ENCODE data around the gene NTRK3. TPM values are rescaled to one million over a fixed set of nuclear protein-coding genes. Genes with fewer than 3 reads are reported as not detected.

The NTRK3 gene
- 3.7 TPM for total RNA-seq
- long read RNA-seq: 0 reads

- DNase-seq (ENCODE audit: low spot score): no peak
- intact Hi-C loops (cut with DNase I): no loop called here
Observed at GRCh38 chr15:88256279-88257230, at the start of gene NTRK3. NTRK3 (minus strand) TSS chr15:88256739; CDS start chr15:88256153, 586 bp downstream.

GRCh38 chr15:88303395-88303794, 46.9 kb upstream of the NTRK3 start:
- intact Hi-C loops (cut with DNase I): no loop called here
- no peak for DNase-seq (ENCODE audit: low spot score)

DNA sequence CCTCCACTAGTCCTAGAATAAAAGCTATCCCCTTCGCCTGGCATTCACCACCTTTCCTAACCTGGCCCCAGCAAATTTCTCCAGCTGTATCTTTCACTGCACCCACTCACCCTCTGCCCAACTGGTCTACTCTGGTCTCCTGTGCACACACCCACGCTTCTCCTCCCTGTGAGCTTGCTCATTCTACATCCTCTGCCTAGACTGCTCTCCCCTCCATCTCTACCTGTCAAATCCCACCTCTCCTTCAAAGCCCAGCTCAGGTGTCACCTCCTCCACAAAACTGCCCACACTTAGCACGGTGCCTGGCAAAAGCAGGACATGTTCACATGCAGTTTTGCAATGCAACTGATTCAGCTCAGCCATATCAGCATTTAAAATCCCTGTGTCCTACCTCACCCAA, 45.8 kb upstream of the NTRK3 start:
- intact Hi-C loops (cut with DNase I): no loop called here

GRCh38 chr15:88301311-88301710, 44.8 kb upstream of the NTRK3 start:
- intact Hi-C loops (cut with DNase I): no loop called here
- DNase-seq (ENCODE audit: low spot score): no peak

More for the DNA sequence above, 45.8 kb upstream of the NTRK3 start:
- no peak for DNase-seq (ENCODE audit: low spot score)

DNA sequence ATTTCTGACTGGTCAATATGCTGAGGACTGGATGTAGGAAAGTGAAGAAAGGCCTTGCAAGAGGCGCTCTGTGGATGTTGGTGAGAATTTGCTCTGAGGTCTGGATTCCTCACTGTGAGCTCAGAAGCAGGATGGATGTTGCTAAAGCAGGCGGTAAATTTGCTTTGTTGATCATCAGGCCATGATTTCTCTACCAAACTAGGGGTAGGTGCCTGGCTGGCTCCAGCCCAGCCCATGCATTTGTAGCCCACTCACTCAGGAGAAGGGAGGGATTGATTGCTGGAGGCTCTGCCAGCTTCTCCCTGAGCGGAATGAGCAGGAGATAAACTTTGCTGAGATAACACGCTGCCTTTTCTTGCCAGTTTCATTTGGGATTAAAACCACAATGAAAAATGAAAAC, 44.3 kb upstream of the NTRK3 start:
- intact Hi-C loops (cut with DNase I): no loop called here
- DNase-seq (ENCODE audit: low spot score): no peak

- intact Hi-C loops (cut with DNase I): no loop called here
- no peak for DNase-seq (ENCODE audit: low spot score)
Observed at GRCh38 chr15:88300089-88300488, 43.5 kb upstream of the NTRK3 start.

- intact Hi-C loops (cut with DNase I): loop anchor here (10.0 kb wide), 1 partner anchor 135 kb away; no protein-coding TSS in a partner anchor
- DNase-seq (ENCODE audit: low spot score): no peak
Observed at GRCh38 chr15:88299497-88299896, 43.0 kb upstream of the NTRK3 start.

GRCh38 chr15:88288661-88289060, 32.1 kb upstream of the NTRK3 start:
- intact Hi-C loops (cut with DNase I): no loop called here
- DNase-seq (ENCODE audit: low spot score): no peak

DNA sequence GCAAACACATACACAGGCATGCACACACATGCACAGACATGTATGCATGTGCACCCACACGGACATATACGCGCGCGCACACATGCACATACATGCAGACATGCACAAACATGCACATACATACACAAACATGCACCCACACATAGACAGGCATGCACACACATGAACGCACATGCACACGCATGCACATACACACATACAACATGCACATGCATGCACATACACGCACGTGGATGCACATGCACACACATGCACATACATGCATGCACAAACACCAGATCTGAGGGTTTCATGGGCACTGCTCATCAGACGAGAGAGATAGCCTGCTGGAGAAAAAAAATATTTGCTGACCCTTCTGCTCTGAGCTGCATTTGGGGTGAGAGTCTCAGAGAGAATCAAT, 31.7 kb upstream of the NTRK3 start:
- intact Hi-C loops (cut with DNase I): no loop called here
- DNase-seq (ENCODE audit: low spot score): no peak

DNA sequence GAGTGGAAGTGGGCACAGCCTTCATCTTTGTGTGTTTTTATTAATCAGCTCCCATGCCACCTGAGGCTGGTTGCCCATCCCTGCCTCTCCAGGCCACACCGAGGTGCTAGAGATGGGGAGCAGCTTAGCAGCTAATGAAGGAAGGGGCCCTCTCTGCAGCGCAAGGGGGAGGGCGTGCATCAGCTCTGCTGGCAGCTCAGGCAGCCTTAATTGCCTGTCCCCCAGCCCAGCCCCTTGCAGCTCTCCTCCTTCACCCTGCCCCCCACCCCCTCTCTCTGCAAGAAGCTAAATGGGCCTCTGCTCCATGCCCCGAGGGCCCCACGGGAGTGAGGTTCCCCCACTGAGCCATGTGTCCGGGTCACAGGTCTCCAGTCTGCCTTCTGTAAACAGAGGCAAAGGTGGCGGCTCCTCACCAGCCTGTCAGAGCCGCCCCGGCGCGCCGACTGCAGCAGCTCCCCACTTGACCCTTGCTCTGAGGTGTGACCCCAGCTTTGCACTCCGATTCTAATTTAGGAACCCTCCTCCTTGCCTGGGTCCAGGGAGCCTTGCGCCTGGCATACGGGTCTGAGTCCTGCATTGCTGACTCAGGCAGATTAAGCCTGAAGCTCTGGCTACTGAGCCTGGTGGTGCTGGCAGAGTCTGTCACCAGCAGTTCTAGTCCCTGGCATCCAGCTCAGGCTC, 27.9 kb upstream of the NTRK3 start:
- intact Hi-C loops (cut with DNase I): no loop called here
- no peak for DNase-seq (ENCODE audit: low spot score)

DNA sequence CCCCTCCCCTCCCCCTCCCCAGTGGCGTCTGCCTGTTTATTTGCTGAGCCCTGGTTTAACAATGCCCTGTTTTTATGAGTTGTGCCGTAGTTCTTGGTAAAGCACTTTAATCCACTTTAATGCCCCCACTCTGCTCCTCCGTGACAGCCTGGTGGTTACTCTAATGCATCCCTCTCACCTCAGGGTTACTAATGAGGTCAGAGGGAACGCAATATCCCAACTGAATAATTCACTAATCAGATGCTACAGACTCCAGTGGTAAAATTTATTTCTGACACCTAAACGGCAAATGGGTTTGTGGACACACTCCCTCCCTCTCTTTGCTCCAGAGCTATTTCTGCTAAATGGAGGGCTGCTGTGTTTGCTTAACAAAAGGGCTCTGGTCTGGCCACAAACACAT, 26.1 kb upstream of the NTRK3 start:
- intact Hi-C loops (cut with DNase I): no loop called here
- DNase-seq (ENCODE audit: low spot score): no peak

DNA sequence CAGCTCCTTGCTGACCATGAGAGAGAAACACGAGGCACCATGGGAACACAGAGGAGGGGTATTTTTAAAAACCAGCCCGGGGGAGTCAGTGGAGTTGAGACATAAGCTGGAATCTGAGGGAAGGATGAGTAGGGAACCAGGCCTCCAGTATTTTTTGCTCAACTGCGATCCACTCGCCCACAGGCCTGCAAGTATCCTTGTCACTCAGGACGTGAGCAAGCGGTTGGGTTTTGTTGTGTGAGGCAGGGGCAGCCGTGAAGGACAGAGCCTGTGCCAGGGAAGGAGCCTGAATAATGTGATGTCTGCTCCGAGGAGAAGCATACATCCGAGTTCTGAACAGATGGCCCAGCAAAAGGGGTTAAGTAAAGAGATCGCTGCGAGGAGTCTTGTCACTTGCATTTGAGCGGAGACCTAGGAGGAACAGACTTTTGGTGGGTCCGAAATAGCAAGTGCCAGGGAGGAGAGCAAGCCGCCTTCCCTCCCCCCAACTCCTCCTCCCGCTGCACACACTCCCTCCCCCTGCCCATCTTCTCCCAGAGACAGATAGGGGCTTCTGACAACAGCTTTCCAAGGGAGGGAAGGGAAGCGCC, 20.4 kb upstream of the NTRK3 start:
- intact Hi-C loops (cut with DNase I): no loop called here
- DNase-seq (ENCODE audit: low spot score): no peak

DNA sequence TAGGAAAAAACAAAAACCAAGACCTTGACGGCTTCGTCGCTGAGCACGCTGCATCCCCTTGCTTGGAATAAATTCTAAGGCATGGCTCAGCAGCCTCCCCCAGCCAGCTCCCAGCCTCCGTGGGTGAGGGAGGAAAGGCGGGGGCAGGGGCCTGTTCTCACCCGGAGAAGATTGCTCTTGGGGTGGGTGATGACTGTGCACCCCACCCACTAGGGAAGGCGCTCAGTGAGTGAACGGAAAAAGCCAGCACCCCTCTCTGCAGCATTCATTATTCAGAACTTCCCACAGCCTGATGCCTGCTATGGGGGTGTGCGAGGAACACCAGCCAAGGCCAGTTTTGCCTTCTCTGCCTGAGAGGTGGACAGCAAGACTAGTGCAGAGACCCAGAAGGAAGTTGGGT, 19.3 kb upstream of the NTRK3 start:
- intact Hi-C loops (cut with DNase I): no loop called here

DNA sequence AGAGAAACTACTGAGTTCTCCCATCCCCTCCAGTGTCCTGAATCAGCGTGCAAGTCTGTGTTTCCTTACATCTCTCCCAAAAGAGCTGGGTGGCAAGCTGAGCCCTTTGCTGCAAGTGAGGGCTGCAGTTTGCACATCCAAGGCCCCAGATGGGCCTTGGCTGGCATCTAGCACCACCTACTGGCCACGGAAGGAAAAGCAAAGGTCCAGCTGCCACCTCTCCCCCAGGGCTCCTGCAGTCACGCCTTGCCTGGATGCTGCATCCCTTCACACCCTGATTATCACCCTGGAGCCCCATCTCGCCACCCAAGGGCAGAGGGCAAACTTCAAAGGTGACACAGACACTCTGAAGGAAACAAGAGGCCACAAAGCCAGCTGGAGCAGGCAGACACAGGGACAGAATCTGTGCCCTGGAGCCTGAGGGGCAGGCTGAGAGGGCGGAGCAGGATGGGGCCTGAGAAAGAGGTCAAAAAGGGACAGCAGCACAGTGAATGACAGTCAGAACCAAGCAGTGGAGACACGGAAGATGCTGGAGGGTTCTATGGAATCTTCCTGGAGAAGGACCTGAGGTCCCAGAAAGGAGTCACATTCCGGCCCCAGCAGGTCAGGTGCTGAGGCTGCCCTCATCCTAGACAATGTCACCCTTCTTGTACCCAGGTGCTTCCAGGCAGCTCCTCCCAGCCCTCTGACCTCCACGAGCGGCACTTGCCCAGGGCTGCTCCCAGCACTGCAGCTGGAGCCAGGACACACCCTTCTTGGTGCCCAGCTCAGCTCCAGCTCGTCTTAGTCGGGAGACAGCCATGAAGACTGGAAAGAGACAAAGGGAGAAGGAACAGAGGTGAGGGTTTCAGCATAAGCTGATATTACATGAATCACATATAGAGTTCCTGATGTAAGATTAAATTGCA, 18.3 kb upstream of the NTRK3 start:
- no peak for DNase-seq (ENCODE audit: low spot score)
- intact Hi-C loops (cut with DNase I): no loop called here

More for the DNA sequence above, 19.3 kb upstream of the NTRK3 start:
- no peak for DNase-seq (ENCODE audit: low spot score)

- intact Hi-C loops (cut with DNase I): no loop called here
- no peak for DNase-seq (ENCODE audit: low spot score)
Observed at GRCh38 chr15:88272421-88272820, 15.9 kb upstream of the NTRK3 start.

DNA sequence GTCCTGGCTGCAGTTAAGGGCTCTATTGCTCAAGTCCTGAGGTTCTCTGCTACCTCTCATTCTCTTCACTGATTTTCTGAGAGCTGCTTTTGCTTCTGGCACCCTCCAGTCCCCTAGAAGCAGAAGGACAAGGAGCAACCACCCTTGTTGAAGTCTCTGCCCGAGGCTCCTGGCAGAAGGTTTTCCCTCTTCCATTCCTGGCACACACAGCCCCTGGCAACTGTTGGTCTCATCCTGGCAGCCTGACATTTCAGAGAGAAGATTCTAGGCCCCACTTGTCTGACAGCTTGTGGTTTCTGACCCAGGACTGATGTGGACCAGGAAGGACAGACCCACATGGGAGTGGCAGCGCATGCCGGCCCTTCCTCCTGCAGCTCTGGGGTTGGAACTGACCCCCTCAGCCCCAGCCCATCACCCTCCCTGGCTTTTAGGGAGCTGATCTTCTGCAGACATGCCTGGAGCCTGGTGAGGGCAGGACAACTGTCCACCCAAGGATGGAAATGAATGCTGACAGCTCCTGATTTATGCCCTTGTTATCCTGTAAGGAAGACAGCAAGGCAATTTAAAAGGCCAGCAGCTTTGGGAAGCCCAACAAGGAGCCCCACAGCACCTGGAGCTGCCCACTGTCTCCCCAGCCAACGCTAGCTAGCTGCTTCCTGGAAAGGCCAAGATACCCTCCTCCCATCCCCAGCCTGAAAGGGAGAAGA, 13.0 kb upstream of the NTRK3 start:
- DNase-seq (ENCODE audit: low spot score): no peak
- intact Hi-C loops (cut with DNase I): no loop called here

- DNase-seq (ENCODE audit: low spot score): no peak
- intact Hi-C loops (cut with DNase I): no loop called here
Observed at GRCh38 chr15:88267720-88268119, 11.2 kb upstream of the NTRK3 start.

GRCh38 chr15:88266170-88266569, 9.6 kb upstream of the NTRK3 start:
- no peak for DNase-seq (ENCODE audit: low spot score)
- intact Hi-C loops (cut with DNase I): no loop called here

DNA sequence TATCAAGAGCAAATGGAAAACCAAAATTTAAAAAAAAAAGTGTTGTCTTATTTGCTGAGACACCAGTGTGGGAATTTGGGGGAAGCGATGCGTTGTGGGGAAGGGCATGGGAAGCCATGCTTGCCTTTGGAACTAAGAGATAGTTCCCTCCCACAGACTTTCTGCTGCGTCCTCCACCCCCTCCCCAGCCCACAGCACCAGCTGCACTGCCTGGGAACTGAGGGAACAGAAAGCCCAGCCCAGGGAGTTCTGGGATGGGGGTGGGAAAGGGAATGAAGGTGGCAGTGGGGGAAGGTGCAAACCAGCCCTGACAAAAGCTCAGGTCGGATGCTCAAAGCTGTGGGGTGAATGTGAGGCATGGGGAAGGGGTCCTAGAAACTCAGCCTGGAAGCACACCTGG, 8.1 kb upstream of the NTRK3 start:
- no peak for DNase-seq (ENCODE audit: low spot score)
- intact Hi-C loops (cut with DNase I): no loop called here
